GM18858 (cell line): ENCODE results near the gene CDKN2AIPNL.

Experiments used
- ATAC-seq: cut with Tn5 transposase; IDR thresholded peaks from one replicate; pipeline ENCODE4 v1.9.1; 2021; ENCODE audit not compliant: unreplicated experiment

The CDKN2AIPNL gene, protein sequence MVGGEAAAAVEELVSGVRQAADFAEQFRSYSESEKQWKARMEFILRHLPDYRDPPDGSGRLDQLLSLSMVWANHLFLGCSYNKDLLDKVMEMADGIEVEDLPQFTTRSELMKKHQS

DNA sequence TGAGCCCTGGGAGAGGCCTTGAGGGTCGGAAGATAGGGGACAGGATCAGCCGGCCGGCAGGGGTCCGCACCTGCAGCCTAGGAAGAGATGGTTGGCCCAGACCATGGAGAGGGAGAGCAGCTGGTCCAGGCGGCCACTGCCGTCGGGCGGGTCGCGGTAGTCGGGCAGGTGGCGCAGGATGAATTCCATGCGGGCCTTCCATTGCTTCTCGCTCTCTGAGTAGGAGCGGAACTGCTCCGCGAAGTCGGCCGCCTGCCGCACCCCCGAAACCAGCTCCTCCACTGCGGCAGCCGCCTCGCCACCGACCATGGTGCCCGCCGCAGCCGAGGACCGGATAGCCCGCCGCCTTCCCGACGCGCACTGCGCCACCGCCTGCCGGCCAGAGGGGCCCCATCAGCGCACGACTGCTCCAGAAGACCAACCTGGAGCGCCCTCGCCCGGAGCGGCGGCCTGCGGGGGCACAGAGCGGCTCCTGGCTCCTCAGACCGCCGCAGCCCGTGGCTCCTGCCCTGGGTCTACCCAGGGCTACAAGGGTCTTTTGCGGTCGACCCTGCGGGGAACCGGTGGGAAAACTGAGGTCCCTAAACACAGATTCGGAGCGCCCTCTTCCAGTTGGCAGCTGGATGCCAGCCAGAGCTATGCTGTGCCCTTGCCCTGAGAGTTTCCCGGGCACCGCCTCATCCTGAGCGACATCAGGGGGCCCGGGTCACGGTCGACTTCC lies at the start of gene CDKN2AIPNL:
TSS of gene CDKN2AIPNL (minus strand) at position 336 of the 721 bp plus-strand sequence. CDS start at position 309, 27 bp downstream.
- peak; percentile 84 for ATAC-seq

DNA sequence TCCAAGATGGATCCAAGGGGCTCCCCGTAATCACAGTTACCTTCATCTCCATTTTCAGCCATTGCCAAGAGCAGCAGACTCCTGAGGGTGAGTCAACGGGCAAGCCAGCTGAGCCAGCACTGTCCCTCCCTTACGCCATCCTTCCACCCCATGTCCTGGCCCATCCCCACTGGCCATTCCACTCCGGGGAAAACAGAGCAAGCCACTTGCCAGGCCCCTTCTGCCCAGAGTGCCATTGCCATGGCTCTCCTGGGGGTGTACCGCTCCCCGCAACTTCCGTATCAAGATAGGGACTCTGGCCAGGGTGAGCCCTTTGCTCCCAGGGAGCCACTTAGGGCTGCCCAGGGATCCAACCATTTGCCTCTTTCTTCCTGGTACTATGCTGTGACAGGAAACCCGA lies 48.9 kb upstream of the CDKN2AIPNL start:
- no peak for ATAC-seq

DNA sequence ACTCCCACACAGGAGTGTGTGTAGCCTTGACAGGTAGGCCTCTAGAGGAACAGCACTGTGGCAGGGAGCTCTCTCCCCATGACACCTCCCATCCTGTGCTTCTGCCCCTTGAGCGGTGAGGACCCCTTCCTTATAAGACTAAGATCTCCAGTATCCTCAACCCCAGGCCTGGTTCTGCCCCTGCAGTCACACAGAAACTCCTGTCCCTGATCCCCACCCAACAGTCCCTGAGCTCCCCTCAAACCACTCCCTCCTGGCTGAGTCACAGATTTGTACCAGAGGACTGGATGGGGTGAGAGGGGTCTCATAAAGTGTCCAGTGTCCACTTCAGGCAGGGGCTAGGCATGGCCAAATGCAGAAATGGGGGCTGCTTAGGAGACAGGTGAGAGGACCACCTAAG lies 47.8 kb upstream of the CDKN2AIPNL start:
- ATAC-seq, result no peak

DNA sequence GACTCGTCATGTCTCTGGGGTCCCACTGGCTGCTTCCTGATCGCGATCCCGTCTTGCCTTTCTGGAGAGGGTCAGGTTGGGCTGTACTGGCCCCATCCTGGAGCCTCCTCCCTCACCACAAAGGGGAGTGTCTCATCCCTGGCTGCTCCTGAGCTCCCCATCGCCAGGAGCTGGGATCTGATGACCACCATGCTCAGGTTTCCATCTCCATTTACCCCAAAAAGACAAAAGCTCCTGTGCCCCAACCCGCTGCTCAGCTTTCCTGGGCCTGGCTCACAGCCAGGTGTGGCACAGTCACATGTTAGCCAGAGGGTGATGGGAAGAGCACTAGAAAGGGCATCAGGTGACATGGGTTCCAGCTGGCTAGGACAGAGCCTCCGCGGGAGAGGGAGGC lies 47.3 kb upstream of the CDKN2AIPNL start:
- ATAC-seq, result no peak

DNA sequence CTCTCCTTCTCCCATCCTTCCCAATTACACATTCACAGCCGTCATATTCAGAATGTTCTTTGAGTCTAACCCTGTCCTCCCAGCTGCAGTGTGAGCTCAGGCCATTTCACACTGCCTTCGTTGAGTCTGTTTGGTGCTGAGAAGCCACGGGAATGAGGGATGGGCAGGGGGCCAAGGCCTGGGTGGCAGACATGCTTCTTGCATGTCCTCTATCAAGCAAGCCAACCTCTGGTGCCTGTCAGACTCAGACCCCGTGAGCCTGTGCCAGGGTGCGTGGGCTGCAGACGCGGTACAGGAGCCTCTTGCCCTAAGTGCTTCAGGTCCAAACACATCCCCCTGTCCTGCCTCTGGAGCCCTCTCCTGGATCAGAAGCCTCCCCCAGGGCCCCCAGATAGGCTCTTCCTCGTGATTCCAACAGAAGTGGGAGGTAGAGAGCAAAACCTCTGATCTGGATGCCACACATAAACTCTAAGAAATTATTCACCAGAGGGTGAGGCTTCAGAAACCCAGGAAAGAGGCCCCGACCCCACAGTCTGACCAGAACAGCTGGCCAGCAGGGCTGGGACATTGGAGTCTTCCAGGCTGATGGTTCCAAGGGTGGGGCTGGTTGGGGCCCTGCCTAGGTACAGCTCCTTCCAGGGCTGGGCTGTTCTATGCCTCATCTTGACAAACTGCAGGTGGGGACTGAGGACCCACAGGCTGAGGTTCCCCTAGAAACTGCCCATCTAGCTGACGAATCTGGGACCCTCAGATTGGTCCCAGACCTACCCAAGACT lies 46.7 kb upstream of the CDKN2AIPNL start:
- no peak for ATAC-seq

DNA sequence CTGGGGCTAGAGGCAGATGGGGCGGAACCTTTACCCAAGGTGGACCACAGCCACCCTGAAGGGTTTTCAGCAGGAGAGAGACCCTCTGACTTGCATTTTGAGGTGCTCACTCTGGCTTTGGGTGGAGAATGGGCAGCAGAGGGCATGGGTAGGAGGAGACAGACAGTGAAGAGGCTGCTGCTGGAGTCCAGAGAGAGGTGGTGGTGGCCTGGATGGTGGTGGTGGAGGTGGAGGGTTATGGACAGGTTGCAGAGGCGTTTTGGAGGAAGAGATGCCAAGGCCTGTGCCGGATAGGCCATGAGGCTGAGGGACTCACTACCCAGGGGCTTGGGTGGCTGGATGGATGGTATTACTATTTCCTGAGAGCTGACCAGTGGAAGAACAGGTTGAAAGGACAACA lies 46.1 kb upstream of the CDKN2AIPNL start:
- ATAC-seq, result no peak

DNA sequence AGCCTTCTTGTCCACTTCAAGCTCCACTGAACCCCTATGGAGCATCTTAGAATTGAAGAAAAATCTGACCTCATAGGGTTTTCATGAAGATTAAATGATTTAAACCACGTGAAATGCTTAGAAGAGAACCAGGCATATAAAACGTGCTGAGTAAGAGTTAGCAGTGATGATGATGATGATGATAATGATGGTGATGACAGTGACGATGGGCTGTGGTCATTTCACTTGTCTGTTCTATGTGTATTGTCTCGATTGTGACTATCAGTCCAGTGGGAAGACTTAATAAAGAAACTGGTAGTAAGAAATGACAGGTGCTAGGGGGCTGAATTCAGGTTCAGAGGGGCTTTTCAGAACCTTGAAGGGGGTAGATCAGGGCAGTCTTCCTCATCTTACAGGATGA lies 45.1 kb upstream of the CDKN2AIPNL start:
- ATAC-seq, result no peak

DNA sequence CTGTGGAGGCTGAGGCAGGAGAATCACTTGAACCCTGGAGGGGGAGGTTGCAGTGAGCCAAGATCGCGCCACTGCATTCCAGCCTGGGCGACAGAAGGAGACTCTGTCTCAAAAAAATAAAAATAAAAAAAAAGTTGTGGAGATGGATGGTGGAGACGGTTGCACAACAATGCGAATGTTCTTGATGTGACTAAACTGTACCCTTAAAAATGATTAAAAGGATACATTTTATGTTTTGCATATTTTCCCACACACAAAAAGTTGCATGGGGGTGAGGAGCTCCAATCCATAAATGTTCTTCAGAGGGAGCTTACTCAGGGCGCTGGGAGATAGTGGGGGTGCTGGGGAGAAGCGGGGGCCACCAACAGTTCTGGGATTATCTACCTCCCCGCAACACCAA lies 43.8 kb upstream of the CDKN2AIPNL start:
- ATAC-seq, result no peak

DNA sequence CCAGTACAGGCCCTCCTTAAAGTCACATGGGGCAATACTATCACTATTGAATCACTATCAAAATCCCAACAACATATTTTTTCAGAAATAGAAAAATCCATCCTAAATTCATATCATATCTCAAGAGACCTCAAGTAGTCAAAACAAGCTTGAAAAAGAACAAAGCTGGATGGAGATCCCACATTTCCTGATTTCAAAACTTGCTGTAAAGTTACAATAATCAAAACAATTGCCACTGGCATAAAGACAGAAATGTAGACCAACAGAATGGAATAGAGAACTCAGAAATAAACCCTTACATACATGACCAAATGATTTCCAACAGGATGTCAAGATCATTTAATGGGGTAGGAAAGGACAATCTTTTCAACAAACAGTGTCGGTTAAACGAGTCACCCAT lies 41.3 kb upstream of the CDKN2AIPNL start:
- ATAC-seq, result no peak

DNA sequence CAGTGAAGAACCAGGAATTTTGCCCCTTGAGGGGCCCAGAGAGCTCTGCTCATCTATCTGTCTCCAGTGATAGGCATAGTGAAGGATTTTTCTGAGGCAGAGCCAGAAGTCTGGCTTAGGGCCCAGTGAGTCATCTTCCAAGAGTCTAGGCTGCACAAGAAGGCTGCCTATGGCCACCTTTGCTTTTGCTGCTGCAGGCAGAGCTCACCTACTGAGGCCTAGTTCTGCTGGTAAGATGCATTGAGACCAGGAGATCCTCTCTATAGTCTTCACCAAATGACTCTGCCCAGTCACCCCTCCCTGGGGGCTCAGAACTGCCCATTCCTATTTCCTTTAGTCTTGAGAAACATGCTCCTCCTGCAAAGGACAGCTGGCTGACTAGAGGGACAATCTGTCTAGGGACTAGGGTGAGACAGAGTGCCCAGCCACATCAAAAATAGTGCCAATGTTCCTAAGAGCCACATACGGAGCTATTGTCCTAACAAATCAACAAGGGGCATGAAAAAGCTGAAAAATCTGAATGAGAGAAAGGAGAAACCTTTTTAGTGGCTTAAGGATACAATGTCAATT lies 40.3 kb upstream of the CDKN2AIPNL start:
- no peak for ATAC-seq

DNA sequence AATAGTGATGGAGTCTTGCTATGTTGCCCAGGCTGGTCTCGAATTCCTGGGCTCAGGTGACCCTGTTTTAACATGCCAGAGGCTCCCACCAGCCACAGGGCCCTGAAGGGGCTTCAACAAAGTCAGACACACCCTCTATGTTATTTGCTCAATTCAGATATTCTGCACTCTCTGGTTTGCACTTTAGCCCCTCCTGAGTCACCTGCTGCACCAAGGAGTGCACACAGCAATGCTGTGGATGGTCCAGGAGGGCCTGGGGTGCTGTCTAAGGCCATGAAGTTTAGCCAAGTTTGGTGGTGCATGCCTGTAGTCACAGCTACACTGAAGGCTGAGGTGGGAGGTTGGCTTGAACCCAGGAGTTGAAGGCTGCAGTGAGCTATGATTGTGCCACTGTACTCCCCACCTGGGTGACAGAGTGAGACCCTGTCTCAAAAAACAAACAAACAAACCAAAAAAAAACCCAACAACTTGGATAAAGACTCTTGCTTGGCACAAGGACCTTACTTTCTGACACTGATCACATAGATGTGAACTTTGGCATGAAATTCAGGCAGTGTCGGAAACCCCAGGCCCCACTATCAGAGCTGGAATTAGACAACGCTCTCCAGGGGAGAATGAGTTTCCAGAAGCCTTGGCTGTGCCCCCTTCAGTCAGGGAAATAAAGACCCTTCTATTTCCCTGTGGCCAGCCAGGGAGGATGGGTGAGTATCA lies 39.7 kb upstream of the CDKN2AIPNL start:
- no peak for ATAC-seq

DNA sequence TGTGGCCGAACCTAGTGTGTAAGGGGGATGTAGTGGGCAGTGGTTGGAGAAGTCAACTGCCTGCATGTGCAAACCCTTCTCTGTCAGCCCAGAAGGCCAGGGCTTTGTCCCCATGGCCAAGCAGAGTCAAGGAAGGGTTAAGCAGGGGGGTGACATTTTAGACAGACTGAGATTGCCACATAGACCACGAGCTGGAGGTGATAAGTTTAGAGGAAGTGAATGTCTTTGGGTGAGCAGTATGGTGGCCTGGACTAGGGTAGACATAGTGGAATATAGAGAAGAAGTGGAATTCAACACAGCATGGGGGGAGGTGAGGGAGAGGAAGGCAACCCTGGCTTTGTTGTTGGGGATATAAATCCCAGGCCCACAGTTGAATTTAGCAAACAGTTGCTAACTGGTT lies 38.7 kb upstream of the CDKN2AIPNL start:
- no peak for ATAC-seq

DNA sequence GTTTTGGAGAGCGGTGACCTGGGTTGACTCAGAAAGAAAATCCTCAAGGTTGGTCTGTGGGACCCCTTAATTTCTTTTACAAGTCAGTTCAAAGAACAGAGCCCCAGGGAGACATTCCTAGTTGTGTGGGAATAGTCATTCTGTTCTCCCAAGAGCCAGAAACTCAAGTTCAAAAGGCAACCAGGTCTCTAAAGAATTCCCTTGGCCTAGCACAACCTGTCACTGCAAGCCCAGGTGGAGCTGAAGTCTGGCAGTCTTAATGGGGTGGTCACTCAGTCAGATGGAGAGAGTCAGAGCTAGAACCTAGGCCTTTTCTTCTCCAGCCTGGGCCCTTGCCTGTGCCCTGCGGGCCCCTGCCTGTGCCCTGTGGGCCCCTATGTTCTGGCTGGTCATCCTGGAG lies 37.5 kb upstream of the CDKN2AIPNL start:
- ATAC-seq, result no peak

DNA sequence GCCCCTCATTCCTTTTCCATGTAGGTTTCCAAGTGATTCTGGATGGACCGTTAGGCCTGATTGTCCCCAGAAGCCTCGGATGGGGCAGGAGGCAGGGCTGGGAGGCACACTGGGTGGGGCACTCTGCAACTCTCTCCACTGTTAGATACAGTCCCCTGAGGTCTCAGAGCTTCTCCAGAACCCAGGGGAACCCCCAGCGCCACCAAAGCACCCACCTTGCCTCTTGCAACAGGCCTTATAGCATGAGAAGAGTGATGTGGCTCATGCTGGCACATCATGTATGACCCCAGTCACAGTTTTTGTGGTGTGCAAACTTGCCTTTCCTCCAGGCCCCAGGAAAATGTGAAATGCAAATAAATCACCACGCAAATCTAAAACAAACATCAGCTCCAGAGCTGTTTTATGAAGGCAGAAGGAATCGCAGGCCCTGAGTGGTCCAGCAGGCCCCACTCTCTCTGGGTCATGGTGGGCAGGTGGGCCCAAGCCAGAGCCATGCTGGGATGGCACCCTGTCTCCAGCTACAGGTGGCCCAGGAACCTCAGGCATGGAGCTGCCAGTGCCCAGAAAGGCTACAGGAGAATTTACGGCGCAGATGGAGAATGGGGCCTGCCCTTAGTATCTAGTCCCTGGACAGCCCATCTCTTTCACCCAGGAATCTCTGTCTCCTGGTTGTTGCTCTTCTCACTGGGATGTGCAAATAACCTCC lies 36.3 kb upstream of the CDKN2AIPNL start:
- ATAC-seq, result no peak

DNA sequence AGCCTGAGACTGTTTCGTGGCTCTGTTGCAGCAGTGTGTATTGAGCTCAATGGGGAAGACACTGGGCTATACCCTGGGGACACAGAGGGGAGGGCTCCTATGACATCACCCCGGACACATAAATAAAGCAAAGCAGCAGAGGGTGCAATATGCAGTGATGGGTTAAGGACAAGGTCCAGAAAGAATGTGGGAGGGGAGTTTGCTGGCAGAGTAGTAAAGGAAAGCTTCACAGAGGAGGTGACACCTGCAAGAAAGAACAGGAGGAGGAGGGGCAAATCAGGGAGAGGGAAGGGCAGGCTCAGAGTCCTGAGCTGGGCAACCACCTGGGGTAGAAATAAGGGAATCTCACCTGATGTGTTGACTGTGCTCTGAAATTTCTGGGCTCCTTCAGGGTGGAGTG lies 35.3 kb upstream of the CDKN2AIPNL start:
- ATAC-seq, result no peak

DNA sequence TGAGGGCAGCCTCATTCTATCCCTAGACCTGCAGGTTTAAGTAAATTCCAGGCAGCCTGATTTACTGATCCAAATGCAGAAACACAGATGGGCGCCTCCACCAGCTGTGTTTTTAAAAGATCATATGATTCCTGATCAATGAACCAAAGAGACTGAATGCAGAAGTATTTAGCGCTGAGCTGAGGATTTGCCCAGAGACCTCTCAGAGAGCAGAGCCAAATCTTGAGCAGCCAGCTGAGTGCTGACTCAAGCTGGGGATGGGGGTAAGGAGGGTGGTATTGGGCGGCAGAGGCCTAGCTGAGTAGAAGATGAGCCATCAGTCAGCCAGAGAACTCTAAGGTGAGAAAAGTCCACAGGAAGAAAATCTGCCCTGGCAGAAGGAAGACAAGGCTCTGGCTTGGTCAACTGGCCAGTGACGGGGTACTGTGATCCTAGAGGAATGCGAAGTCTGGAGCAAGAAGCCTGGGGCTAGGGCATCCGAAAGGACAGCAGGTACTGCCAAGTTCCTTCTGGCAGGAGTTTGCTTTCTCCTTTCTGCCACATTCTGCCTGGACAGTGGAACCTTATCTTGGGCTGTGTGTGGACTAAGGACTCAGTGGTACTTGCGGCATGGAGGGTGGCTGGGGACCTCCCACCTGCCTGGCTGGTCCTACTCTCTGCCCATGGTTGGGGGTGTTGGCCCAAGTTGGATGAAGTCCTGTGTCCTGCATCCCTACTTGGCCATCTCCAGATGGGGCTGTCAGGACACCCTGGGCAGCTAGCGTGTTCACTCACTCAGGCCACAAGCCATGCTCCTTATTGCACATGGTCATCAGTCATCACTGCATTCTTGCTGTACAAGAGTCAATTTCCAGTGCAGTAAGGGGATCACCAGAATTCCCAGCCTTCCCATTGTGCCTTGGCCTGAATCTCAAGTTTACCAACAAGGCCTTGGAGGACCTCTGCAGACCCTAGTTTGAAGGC lies 34.5 kb upstream of the CDKN2AIPNL start:
- no peak for ATAC-seq

DNA sequence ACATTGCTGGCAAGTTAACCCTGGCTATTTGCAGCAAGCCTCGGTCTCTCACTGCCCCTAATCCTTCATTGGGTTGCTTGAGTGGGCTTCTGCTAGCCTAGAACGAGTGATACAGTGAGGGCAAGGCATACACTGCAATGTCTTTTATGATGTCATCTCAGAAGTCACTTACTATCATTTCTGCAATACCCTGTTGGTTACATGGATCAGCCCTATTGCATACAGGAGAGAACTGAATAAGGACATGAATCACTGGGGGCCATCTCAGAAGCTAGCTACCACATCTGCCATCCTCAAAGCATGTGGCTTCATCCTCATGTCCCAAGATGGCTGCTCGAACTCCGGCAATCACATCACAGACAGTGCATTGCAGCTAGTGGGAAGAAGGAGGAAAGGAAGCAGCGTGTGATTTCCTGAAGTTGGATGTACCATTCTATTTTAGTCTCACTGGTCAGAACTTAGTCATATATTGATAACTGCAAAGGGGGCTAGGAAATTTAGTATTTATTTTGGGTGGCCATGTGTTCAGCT lies 33.3 kb upstream of the CDKN2AIPNL start:
- ATAC-seq, result no peak

DNA sequence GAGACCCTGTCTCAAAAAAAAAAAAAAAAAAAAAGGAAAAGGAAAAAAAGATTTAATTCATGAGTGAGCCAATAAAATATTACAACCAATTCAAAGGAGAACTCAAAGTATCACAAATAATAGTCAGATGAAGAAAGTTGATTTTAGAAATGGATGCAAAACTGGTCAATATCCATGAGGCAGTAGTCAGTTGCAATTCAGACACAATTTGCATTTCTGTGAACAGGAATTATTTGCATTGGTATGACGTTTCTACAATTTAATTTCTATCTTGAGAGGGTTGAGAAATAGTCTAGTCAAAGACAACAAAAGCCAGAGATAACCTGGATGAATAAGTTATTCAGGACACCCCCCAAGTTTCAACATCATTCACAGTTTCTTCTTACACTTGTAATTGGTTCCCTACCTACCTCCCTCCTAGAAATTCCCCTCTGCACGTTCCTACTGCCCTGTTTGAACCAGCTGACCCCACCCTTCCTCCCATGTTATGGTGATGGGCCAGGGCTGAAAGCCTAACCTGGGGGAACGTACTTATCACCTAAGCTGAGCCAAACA lies 28.6 kb upstream of the CDKN2AIPNL start:
- ATAC-seq, result no peak

DNA sequence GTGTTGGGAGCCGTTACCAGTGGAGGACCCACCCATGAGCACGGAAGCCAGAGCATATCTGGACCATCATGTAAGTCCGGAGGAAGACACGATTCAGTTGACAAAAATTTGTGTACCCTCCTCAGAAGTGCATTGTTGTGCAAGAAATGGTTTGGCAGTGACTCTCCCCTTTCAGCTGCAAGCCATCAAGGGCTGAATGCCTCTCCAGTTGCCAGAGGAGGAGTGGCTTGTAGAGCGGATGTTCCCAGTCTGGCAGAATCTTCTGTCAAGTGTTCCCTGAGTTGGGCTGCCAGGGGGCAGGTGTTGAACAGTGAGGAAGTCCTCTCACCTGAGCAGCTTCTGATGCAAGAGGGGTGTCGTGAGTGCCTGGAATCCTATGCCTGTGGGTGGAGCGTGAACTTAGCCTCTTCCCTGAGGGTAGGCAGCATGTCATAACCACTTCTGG lies 27.6 kb upstream of the CDKN2AIPNL start:
- no peak for ATAC-seq
